H7 (cell line): ENCODE results near the gene PPP1R15B. TPM values are rescaled to one million over a fixed set of nuclear protein-coding genes. Genes with fewer than 3 reads are reported as not detected.

ENCODE experiments used
- DNase-seq: peaks from one replicate; pipeline ENCODE4 v3.0.0; 2012
- H3K27me3 ChIP-seq: 2 replicates; pipeline ENCODE4 v1.6.0; 2011; ENCODE audit warnings: mild to moderate bottlenecking, low read length; ENCODE audit not compliant: control insufficient read depth, insufficient read depth
- H3K36me3 ChIP-seq: replicated peaks from 2 replicates; pipeline ENCODE4 v1.5.1; 2011; ENCODE audit warnings: low read length; ENCODE audit not compliant: control insufficient read depth, insufficient read depth
- H3K4me3 ChIP-seq: 2 replicates; pipeline ENCODE4 v1.5.1; 2011; ENCODE audit warnings: low read depth, mild to moderate bottlenecking, control low read depth, low read length, moderate library complexity; ENCODE audit not compliant: insufficient read depth
- total RNA-seq: library from RNA; depleted of rRNA; stranded (reverse); fragments of >200 nt; shearing (Covaris generic); gene quantifications from 2 replicates; pipeline ENCODE4 v1.2.3, GENCODE V29; 2014; rRNA removed

PPP1R15B gene
- 37.1 and 40.6 TPM in 2 replicates for total RNA-seq

GRCh38 chr1:204411451-204412204 lies at the start of gene PPP1R15B:
PPP1R15B (minus strand) TSS chr1:204411817; CDS start chr1:204411411, 406 bp downstream.
- Histone ChIP-seq H3K27me3 (no peaks in the 10 kb centered on the region), H3K36me3 (peaks cover 2% of the 10 kb centered on the region)

DNA sequence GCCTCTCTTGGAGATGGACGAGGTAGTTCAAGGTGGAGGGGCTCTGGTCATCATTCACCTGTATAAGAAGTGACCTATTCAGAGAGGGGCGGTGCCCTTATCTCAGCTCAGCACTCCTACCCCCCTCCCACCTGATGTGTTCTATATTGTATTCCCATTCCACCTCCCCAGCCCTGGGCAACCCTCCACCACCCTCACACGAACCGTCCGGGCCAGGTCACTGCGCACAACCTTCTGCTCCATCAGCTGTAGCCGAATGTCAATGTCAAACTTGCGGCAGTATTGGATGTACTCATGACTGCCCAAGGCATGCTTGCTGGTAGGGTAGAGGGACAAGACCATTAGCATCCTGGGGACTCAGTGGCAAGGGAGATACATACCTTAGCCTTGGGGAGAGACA lies 48.7 kb upstream of the PPP1R15B start:
- Histone ChIP-seq H3K27me3 (no peaks in the 10 kb centered on the region), H3K4me3 (no peak overlapping the region), H3K36me3 (peaks cover 6% of the 10 kb centered on the region)
- DNase-seq = no peak

More at GRCh38 chr1:204411451-204412204, at the start of gene PPP1R15B:
- peak; percentile 97 for DNase-seq
- H3K4me3 ChIP-seq = peak within 1 kb of the TSS; percentile 97

- DNase-seq = no peak
- no peaks in the 10 kb centered on the region for H3K27me3 ChIP-seq
- H3K4me3 ChIP-seq = no peak overlapping the region
- peaks cover 6% of the 10 kb centered on the region for H3K36me3 ChIP-seq
Measured at GRCh38 chr1:204459706-204460105, 48.1 kb upstream of the PPP1R15B start.

DNA sequence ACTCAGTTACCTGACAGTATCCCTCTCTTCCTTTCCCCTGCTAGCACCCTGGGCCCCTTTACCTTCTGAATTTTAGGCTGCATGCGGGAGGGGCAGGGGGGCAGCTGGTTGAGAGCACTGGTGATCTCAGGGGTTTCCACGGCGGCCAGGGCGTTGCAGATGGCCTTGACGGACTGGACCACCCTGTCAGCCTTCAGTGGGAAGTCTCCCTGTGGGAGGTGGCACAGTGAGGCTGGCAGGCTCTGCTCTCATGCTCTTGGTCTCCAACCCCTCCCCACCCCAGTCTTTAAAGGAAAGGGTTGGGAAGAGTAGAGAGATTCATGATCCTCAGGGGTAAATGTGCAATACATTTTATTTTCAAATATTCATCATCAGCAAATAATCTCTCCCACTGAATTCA lies 46.0 kb upstream of the PPP1R15B start:
- no peak for DNase-seq
- no peak overlapping the region for H3K4me3 ChIP-seq
- peaks cover 6% of the 10 kb centered on the region for H3K36me3 ChIP-seq
- no peaks in the 10 kb centered on the region for H3K27me3 ChIP-seq

DNA sequence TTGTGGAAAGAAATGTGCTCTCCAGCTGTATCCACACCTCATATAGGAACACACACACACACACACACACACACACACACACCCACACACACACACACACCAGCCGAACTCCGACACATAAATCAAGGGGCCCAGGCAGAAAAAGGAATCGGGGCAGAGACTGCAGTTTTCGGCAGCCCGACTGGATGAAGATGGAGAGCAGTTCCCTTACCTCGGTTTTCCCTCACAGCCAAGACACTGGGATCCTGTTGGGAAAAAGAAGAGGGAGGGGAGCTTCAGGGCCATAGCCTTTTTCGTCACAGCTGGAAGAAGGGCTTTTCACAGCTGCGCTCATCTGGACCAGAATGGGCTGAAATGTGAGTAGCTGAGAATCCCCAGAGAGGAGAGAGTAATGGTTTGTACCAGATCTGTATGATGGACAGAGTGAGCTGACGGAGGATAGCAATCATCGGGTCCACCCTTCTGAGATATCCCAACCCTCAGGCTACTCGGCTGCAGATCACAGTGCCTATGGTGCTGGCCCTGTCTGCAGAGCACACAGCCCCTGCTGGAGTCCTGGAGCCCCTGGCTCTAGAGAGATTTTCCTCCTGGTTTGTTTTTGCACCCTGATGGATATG lies 45.3 kb upstream of the PPP1R15B start:
- Histone ChIP-seq H3K4me3 (no peak overlapping the region), H3K27me3 (no peaks in the 10 kb centered on the region), H3K36me3 (peaks cover 6% of the 10 kb centered on the region)
- no peak for DNase-seq

GRCh38 chr1:204455831-204456145 lies 44.2 kb upstream of the PPP1R15B start:
- H3K4me3 ChIP-seq = no peak overlapping the region
- H3K36me3 ChIP-seq = peaks cover 6% of the 10 kb centered on the region
- DNase-seq = no peak
- H3K27me3 ChIP-seq = no peaks in the 10 kb centered on the region

DNA sequence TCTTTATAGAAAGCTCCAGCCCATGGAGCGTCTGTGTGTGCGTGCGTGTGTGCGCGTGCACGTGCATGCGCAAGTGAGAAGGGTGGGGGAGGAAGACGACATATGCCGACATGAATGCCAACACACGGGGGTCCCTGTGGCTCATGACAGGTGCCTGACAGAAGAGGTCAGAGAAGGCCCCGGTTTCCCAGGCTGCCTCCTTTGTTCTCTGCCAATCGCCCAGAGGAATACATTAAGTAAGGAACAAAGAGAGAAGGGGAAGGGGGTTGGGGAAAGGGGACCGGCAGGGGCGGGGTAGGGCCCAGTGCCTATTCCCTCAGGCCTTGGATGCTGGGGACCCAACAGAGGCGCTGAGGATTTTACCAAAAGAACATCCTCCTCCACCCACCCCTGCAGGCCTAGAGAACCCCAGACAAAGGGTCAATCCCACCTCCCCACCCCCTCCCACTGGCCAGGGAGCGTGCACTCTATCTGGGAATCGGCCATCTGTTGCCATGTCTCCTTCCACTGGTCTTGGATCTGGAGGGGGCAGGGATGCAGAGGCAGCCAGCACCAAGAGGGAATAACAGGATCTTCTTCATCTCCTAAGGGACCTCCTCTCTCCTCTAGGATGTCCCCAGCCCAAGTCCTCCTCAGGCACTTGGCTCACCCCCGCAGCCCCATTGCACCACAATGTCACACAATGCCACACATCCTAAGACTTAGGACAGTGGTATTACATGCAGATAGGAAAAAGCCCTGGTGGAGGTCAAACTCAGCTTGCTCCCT lies 43.6 kb upstream of the PPP1R15B start:
- no peak overlapping the region for H3K4me3 ChIP-seq
- peaks cover 6% of the 10 kb centered on the region for H3K36me3 ChIP-seq
- no peaks in the 10 kb centered on the region for H3K27me3 ChIP-seq
- peak; percentile 91 for DNase-seq

GRCh38 chr1:204454476-204454875 lies 42.9 kb upstream of the PPP1R15B start:
- Histone ChIP-seq H3K4me3 (no peak overlapping the region), H3K36me3 (peaks cover 2% of the 10 kb centered on the region; the same call in 1 of the 2 replicates), H3K27me3 (no peaks in the 10 kb centered on the region)
- peak; percentile 55 for DNase-seq

DNA sequence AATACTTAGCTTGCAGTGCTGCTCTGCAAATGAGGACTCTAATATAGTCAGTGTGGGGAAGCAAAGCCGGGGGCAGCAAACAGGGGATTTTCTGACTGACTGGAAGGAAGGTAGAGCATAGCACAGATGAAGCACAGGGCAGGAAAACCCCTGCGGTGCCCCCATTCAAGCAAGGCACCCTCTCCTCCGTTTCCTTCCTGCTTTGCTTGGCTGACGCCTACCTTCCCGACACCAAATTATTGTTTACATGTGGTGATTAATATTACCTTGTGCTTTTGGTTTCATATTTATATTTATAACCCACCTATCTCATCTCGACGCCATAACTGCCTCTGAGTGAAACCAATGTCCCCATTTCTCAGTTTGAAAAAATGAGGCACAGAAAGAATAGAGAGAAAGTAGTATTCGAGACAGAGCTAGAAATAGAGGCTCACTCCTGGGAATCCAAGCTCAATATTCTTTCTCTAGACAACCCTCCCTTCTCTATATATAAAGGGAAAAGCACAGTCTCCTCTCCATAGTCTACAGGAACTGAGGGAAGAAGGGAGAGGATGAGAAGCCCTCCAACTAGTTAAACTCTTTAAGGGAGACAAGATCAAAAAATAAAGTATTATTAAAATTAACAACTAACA lies 41.6 kb upstream of the PPP1R15B start:
- H3K27me3 ChIP-seq = no peaks in the 10 kb centered on the region
- peak; percentile 70 for DNase-seq
- H3K4me3 ChIP-seq = no peak overlapping the region
- H3K36me3 ChIP-seq = peaks cover 1% of the 10 kb centered on the region; the same call in 1 of the 2 replicates

DNA sequence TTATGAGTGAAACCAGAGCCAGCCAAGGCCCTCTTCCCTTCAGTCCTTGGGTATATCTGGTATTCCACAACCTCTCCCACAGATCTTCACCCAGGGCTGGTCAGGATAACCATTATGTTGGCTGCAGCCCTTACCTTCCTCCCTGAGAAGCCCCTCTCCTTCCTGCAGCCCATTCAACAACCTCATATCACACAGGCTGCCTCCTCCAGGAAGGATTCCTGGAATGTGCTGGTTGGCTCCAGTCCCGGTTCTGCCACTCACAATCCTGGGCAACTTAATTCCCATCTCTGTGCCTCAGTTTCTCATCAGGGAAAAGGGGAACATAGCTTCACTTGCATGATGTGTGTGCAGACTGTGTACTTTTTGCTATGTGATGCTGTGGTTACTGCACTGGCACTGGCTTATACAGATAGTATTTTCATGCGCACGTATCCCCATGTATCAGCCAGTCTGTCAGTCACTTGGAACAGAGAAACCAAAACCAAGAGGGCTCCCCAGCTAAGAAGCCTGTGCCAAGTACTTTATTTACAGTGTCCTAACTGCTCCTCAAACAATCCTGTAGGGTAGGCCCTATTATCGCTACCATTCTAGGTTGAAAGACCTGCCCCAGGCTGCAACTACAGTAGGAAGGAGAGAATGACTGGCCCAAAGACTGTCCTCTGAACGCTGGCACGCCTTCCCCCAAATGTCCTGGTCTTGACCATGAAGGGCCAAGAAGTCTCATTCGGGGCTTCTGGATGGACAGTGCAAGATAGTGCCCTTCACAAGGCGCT lies 39.9 kb upstream of the PPP1R15B start:
- no peak overlapping the region for H3K4me3 ChIP-seq
- no peaks in the 10 kb centered on the region for H3K27me3 ChIP-seq
- no peak for DNase-seq
- H3K36me3 ChIP-seq = peaks cover 1% of the 10 kb centered on the region; the same call in 1 of the 2 replicates

- no peaks in the 10 kb centered on the region for H3K27me3 ChIP-seq
- DNase-seq = peak; percentile 12
- H3K36me3 ChIP-seq = peaks cover 1% of the 10 kb centered on the region; the same call in 1 of the 2 replicates
- H3K4me3 ChIP-seq = no peak overlapping the region
Measured at GRCh38 chr1:204450461-204451257, 39.0 kb upstream of the PPP1R15B start.

DNA sequence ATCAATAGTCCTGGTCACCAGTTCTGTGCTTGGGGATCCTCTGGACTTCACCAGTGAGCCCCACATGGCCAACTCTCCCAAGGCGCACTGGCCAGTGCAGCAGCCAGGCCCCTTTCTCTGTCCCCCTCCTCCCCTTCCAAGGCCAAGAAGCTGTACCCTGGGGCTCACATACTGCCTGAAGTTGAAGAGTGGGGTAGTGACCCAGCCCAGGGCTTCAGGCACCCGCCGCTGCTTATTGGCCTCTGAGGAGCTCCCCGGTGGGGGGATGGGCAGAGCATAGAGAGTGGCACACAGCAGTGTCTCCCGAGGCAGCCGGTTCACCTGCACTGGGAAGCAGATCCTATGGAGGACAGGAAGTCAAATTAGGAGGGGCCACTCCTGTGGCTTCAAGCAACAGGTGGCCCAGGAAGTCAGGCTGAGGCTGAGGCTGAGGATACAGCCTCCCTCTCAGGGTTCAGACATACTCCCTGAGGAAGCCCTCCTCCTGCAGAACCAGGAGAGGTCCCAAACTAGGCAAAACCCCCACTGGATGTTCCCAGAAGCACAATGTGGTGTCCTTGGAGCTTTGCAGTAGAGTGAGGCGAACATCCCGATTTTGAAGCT lies 38.2 kb upstream of the PPP1R15B start:
- Histone ChIP-seq H3K27me3 (no peaks in the 10 kb centered on the region), H3K4me3 (no peak overlapping the region), H3K36me3 (peaks cover 1% of the 10 kb centered on the region; the same call in 1 of the 2 replicates)
- no peak for DNase-seq
